Osteocyte (in vitro differentiated cells): ENCODE data around the gene NTNG1. TPM values are rescaled to one million over a fixed set of nuclear protein-coding genes. Genes with fewer than 3 reads are reported as not detected.

ENCODE experiments used
- DNase-seq: peaks from one replicate; pipeline ENCODE4 v3.0.0; 2021; ENCODE audit warnings: mixed read lengths; ENCODE audit not compliant: unreplicated experiment; ENCODE audit errors: extremely low spot score
- H3K27ac Mint-ChIP-seq: one replicate; pipeline ENCODE4 v1.8.0; 2021; ENCODE audit warnings: mild to moderate bottlenecking, mixed read lengths; ENCODE audit not compliant: unreplicated experiment
- H3K27me3 Mint-ChIP-seq: one replicate; pipeline ENCODE4 v1.8.0; 2021; ENCODE audit warnings: mixed read lengths; ENCODE audit not compliant: unreplicated experiment
- H3K36me3 Mint-ChIP-seq: one replicate; pipeline ENCODE4 v1.8.0; 2021; ENCODE audit warnings: mixed read lengths; ENCODE audit not compliant: unreplicated experiment
- H3K4me1 Mint-ChIP-seq: one replicate; pipeline ENCODE4 v1.8.0; 2021; ENCODE audit warnings: mixed read lengths; ENCODE audit not compliant: unreplicated experiment
- H3K4me3 Mint-ChIP-seq: one replicate; pipeline ENCODE4 v1.8.0; 2021; ENCODE audit warnings: mild to moderate bottlenecking, moderate library complexity, mixed read lengths; ENCODE audit not compliant: unreplicated experiment
- H3K9me3 Mint-ChIP-seq: one replicate; pipeline ENCODE4 v1.8.0; 2021; ENCODE audit warnings: mixed read lengths; ENCODE audit not compliant: unreplicated experiment
- total RNA-seq: library from RNA; stranded (reverse); gene quantifications from 2 replicates; pipeline ENCODE4 v1.2.1, GENCODE V29; 2021
- TF ChIP-seq, protein P1 (sequence below): fragments of 200-600 bp; sonication (generic); IDR thresholded peaks from 2 replicates; pipeline ENCODE4 v1.5.0; 2021; ENCODE audit warnings: antibody characterized with exemption, mild to moderate bottlenecking, moderate library complexity

NTNG1 gene
- total RNA-seq, 1 donor from 2014 or later: not detected

DNA sequence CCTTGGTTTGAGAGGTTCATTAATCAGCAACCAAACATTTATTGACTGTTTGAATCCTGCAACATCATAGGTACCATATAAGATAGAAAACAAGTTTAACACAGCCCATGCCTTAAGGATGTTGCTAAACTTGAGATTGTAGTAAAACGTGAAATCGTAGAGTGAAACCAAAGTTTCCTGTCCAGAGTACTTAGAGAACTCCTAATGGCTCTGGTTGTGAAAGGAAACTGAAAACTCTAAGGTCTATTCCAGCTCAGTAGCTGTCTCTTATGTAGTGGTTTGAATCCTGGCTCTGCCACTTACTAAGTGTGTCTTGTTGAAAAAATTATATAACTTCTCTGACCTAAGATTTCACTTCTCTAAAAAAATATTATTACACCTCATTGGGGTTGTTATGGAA, 310.9 kb downstream of the NTNG1 start:
- H3K36me3 Mint-ChIP-seq: no peaks in the 10 kb centered on the region
- TF ChIP-seq, protein P1, sequence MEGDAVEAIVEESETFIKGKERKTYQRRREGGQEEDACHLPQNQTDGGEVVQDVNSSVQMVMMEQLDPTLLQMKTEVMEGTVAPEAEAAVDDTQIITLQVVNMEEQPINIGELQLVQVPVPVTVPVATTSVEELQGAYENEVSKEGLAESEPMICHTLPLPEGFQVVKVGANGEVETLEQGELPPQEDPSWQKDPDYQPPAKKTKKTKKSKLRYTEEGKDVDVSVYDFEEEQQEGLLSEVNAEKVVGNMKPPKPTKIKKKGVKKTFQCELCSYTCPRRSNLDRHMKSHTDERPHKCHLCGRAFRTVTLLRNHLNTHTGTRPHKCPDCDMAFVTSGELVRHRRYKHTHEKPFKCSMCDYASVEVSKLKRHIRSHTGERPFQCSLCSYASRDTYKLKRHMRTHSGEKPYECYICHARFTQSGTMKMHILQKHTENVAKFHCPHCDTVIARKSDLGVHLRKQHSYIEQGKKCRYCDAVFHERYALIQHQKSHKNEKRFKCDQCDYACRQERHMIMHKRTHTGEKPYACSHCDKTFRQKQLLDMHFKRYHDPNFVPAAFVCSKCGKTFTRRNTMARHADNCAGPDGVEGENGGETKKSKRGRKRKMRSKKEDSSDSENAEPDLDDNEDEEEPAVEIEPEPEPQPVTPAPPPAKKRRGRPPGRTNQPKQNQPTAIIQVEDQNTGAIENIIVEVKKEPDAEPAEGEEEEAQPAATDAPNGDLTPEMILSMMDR: no peak
- H3K4me3 Mint-ChIP-seq: no peak overlapping the region
- H3K4me1 Mint-ChIP-seq: no peaks in the 10 kb centered on the region
- H3K9me3 Mint-ChIP-seq: no peaks in the 10 kb centered on the region
- DNase-seq: no peak
- H3K27me3 Mint-ChIP-seq: no peaks in the 10 kb centered on the region
- H3K27ac Mint-ChIP-seq: no peak overlapping the region

- H3K27me3 Mint-ChIP-seq: no peaks in the 10 kb centered on the region
- no peak overlapping the region for H3K27ac Mint-ChIP-seq
- no peak for DNase-seq
- H3K4me3 Mint-ChIP-seq: no peak overlapping the region
- no peaks in the 10 kb centered on the region for H3K4me1 Mint-ChIP-seq
- TF ChIP-seq, protein P1: no peak
- H3K36me3 Mint-ChIP-seq: no peaks in the 10 kb centered on the region
- H3K9me3 Mint-ChIP-seq: no peaks in the 10 kb centered on the region
Observed at GRCh38 chr1:107454791-107455190, 314.0 kb downstream of the NTNG1 start.

GRCh38 chr1:107457989-107458388, 317.1 kb downstream of the NTNG1 start:
- Mint-ChIP-seq H3K36me3 (no peaks in the 10 kb centered on the region), H3K27me3 (no peaks in the 10 kb centered on the region), H3K4me1 (no peaks in the 10 kb centered on the region), H3K9me3 (no peaks in the 10 kb centered on the region), H3K4me3 (no peak overlapping the region), H3K27ac (no peak overlapping the region)
- TF ChIP-seq, protein P1: no peak
- no peak for DNase-seq

DNA sequence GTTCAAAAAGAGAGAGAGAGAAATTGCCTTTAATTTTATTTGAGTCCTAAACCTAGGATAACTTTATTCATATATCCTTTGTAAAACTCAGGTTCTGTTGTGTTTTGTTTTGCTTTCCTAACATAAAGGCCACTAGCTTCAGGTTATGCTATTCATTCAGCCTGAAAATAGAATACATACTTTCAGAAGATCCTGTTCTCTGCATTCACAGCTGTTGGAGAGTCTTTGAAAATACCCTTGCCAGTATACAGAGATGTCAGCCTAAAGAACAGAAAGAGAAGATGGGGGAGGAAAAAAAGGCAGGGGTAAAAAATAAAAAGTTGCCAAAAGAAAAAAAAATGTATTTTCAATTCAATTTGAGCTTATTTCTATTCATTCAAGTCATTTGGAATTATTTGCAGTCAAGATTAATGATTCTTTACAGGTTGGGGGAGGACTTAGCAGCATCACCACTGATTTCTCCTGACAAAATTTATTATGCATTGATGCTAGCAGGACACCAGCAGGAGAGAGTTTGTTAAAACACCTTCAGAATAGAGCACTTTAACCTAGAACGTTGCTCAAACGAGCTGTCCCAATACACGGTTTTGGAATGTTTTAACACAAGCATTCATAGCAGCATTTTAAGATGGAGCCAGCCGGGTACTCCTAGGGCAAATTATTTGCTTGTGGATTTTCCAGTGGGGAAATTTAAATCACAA, 318.5 kb downstream of the NTNG1 start:
- H3K36me3 Mint-ChIP-seq: no peaks in the 10 kb centered on the region
- H3K4me1 Mint-ChIP-seq: no peaks in the 10 kb centered on the region
- H3K9me3 Mint-ChIP-seq: no peaks in the 10 kb centered on the region
- no peak overlapping the region for H3K27ac Mint-ChIP-seq
- TF ChIP-seq, protein P1: no peak
- H3K27me3 Mint-ChIP-seq: no peaks in the 10 kb centered on the region
- no peak overlapping the region for H3K4me3 Mint-ChIP-seq
- no peak for DNase-seq

- H3K4me3 Mint-ChIP-seq: no peak overlapping the region
- no peaks in the 10 kb centered on the region for H3K4me1 Mint-ChIP-seq
- DNase-seq: no peak
- no peaks in the 10 kb centered on the region for H3K27me3 Mint-ChIP-seq
- H3K9me3 Mint-ChIP-seq: no peaks in the 10 kb centered on the region
- H3K36me3 Mint-ChIP-seq: no peaks in the 10 kb centered on the region
- no peak overlapping the region for H3K27ac Mint-ChIP-seq
- TF ChIP-seq, protein P1: no peak
Observed at GRCh38 chr1:107460035-107460434, 319.2 kb downstream of the NTNG1 start.
